Sigmoid colon (tissue), 7 donors: ENCODE data around the gene C1D. TPM values are rescaled to one million over a fixed set of nuclear protein-coding genes. Genes with fewer than 3 reads are reported as not detected.

Source experiments
- DNase-seq: peaks from one replicate; pipeline ENCODE4 v3.0.0-alpha.2; 2019
- H3K27ac ChIP-seq, 4 donors: fragments of 200-600 bp; sonication (generic); one replicate each; pipeline ENCODE4 v1.5.1; 2016 to 2019; ENCODE audit warnings: mild to moderate bottlenecking in 1 of 4
- H3K27me3 ChIP-seq, 3 donors: fragments of 200-600 bp; sonication (generic); one replicate each; pipeline ENCODE4 v1.5.1; 2019; ENCODE audit warnings: mild to moderate bottlenecking in 1 of 3
- H3K36me3 ChIP-seq, 4 donors: fragments of 200-600 bp; sonication (generic); one replicate each; pipeline ENCODE4 v1.5.1; 2016 to 2019
- H3K4me1 ChIP-seq, 4 donors: fragments of 200-600 bp; sonication (generic); one replicate each; pipeline ENCODE4 v1.5.1; 2017 to 2019
- H3K4me3 ChIP-seq, 4 donors: fragments of 200-600 bp; sonication (generic); one replicate each; pipeline ENCODE4 v1.5.1; 2017 to 2019; ENCODE audit warnings: mild to moderate bottlenecking in 2 of 4, moderate library complexity in 1 of 4
- H3K9me3 ChIP-seq, 4 donors: fragments of 200-600 bp in 3 of 4; sonication (generic) in 3 of 4; one replicate each; pipeline versions ENCODE4 v1.5.1 to v1.6.1; 2013 to 2019
- EP300 ChIP-seq, 4 donors: sonication (generic); formaldehyde crosslinking; IDR thresholded peaks; one replicate each; pipeline ENCODE4 v1.6.1; 2017; ENCODE audit warnings: antibody characterized with exemption in 4 of 4
- POLR2A ChIP-seq, 2 donors: fragments of 450-650 bp; IDR thresholded peaks; one replicate each; pipeline ENCODE4 v1.6.1; 2016; ENCODE audit warnings: antibody characterized with exemption in 2 of 2, mild to moderate bottlenecking in 2 of 2, moderate library complexity in 2 of 2
- POLR2AphosphoS5 ChIP-seq, 4 donors: sonication (generic); formaldehyde crosslinking; IDR thresholded peaks; one replicate each; pipeline ENCODE4 v1.6.1; 2017; ENCODE audit warnings: antibody characterized with exemption in 4 of 4
- WGBS, 2 donors: extraction: QIAGEN DNeasy Blood & Tissue Kit; methylation state at CpG; one replicate each; pipeline ENCODE4 v1.1.7; 2013; 5-methylcytosine and 5-hydroxymethylcytosine counted together
- intact Hi-C: fragments of 100-400 bp; cut with DNase I; formaldehyde crosslinking; loops from one replicate; pipeline ENCODE4 v1.15.1; 2023
- polyA plus RNA-seq, 3 donors: library from polyadenylated mRNA; stranded (reverse); fragments of 200-250 nt; gene quantifications; one replicate each; pipeline ENCODE4 v1.2.3, GENCODE V29; 2013
- total RNA-seq, 4 donors: library from RNA; depleted of rRNA; stranded (reverse); fragments of >200 nt; gene quantifications; one replicate each; pipeline ENCODE4 v1.1.0, GENCODE V29; 2016
- TF ChIP-seq, protein P1 (sequence below), 4 experiments: fragments of 450-650 bp in 3 of 4; fragments of 200-600 bp in 1 of 4; IDR thresholded peaks; one replicate each; pipeline ENCODE4 v1.5.1; 2016 to 2019; ENCODE audit warnings: antibody characterized with exemption in 4 of 4, mild to moderate bottlenecking in 3 of 4, moderate library complexity in 2 of 4
- donor health status: healthy with polysubstance abuse.
- donor health status: Bipolar disorder and iron deficiency.
- donor health status: healthy.

C1D gene
- total and polyA plus RNA-seq, 7 donors: 30.6 to 77.0 (median 40.0) TPM

- intact Hi-C loops: no loop called here
- no peak for DNase-seq
- peaks cover 0 to 5% (median 0%) of the 10 kb centered on the region in 4 donors for H3K9me3 ChIP-seq
- TF ChIP-seq, protein P1, sequence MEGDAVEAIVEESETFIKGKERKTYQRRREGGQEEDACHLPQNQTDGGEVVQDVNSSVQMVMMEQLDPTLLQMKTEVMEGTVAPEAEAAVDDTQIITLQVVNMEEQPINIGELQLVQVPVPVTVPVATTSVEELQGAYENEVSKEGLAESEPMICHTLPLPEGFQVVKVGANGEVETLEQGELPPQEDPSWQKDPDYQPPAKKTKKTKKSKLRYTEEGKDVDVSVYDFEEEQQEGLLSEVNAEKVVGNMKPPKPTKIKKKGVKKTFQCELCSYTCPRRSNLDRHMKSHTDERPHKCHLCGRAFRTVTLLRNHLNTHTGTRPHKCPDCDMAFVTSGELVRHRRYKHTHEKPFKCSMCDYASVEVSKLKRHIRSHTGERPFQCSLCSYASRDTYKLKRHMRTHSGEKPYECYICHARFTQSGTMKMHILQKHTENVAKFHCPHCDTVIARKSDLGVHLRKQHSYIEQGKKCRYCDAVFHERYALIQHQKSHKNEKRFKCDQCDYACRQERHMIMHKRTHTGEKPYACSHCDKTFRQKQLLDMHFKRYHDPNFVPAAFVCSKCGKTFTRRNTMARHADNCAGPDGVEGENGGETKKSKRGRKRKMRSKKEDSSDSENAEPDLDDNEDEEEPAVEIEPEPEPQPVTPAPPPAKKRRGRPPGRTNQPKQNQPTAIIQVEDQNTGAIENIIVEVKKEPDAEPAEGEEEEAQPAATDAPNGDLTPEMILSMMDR (IDR thresholded peaks at IDR 0.05): no peak
- no peak for TF ChIP-seq POLR2A (IDR thresholded peaks at IDR 0.05)
- 91 to 95% methylated on average over 22 of the region's 22 CpGs for WGBS, 2 donors
- no peaks in the 10 kb centered on the region for H3K36me3 ChIP-seq
- no peak overlapping the region for H3K4me3 ChIP-seq
- H3K27me3 ChIP-seq: no peaks in the 10 kb centered on the region
- no peaks in the 10 kb centered on the region for H3K4me1 ChIP-seq
- no peak overlapping the region for H3K27ac ChIP-seq
These were observed 38.4 kb downstream of the C1D start for GRCh38 chr2:68024450-68024849.

DNA sequence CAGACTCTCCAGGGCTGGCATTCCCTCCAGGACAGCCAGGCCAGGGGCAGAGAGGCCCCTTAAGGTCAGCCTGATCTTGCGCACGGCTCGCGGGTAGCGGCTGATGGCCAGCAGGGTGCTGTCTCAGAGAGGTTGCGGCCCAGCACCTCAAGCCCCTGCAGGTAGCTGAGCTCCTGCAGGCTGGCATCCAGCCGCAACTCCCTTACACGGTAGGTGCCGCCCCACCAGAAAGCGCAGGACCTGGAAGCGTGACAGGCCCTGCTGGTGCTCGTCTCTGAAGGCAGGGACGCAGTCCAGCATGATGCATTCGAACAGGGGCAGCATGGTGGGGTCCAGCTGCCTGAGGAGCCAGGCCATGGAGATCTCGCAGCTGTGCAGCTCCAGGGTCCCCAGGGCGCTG, 38.9 kb downstream of the C1D start:
- no peaks in the 10 kb centered on the region for H3K27me3 ChIP-seq
- H3K36me3 ChIP-seq: no peaks in the 10 kb centered on the region
- TF ChIP-seq EP300 (IDR thresholded peaks at IDR 0.05): no peak
- no peak for TF ChIP-seq POLR2AphosphoS5 (IDR thresholded peaks at IDR 0.05)
- no peak for TF ChIP-seq POLR2A (IDR thresholded peaks at IDR 0.05)
- TF ChIP-seq, protein P1 (IDR thresholded peaks at IDR 0.05): no peak
- no peak overlapping the region for H3K27ac ChIP-seq
- H3K4me1 ChIP-seq: no peaks in the 10 kb centered on the region
- peaks cover 0 to 5% (median 0%) of the 10 kb centered on the region in 4 donors for H3K9me3 ChIP-seq
- no peak overlapping the region for H3K4me3 ChIP-seq
- no peak for DNase-seq
- 91 to 95% methylated on average over 16 of the region's 16 CpGs for WGBS, 2 donors
- intact Hi-C loops: no loop called here

GRCh38 chr2:68018727-68019126, 44.1 kb downstream of the C1D start:
- 62 to 79% methylated on average over 4 of the region's 4 CpGs for WGBS, 2 donors
- no peaks in the 10 kb centered on the region for H3K4me1 ChIP-seq
- TF ChIP-seq POLR2AphosphoS5 (IDR thresholded peaks at IDR 0.05) (no peak), POLR2A (IDR thresholded peaks at IDR 0.05) (no peak), EP300 (IDR thresholded peaks at IDR 0.05) (no peak)
- TF ChIP-seq, protein P1 (IDR thresholded peaks at IDR 0.05): no peak

DNA sequence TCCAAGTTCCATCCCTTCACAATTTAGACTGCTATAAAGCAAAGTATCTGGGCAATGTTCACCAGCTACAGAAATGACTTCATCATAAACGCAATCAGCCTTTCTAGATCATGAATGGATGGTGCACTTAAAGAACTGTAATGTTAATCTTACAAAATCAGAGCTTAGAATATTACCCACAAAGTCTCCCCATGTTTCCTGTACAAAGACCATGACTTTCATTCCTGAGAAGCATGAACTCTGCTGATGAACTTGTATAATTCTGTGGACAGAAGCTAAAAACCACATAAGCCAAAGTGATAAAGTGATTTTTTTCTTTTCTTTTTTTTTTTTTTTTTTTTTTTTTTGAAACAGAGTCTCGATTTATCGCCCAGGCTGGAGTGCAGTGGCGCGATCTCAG, 53.3 kb downstream of the C1D start:
- H3K9me3 ChIP-seq: no peaks in the 10 kb centered on the region
- 67 to 84% methylated on average over 5 of the region's 5 CpGs for WGBS, 2 donors
- DNase-seq: no peak
- no peak overlapping the region for H3K27ac ChIP-seq
- TF ChIP-seq POLR2A (IDR thresholded peaks at IDR 0.05) (no peak), POLR2AphosphoS5 (IDR thresholded peaks at IDR 0.05) (no peak), EP300 (IDR thresholded peaks at IDR 0.05) (no peak)
- TF ChIP-seq, protein P1 (IDR thresholded peaks at IDR 0.05): no peak
- H3K27me3 ChIP-seq: no peaks in the 10 kb centered on the region
- H3K36me3 ChIP-seq: no peaks in the 10 kb centered on the region
- intact Hi-C loops: no loop called here
- H3K4me3 ChIP-seq: no peak overlapping the region
- no peaks in the 10 kb centered on the region for H3K4me1 ChIP-seq

More at GRCh38 chr2:68018727-68019126, 44.1 kb downstream of the C1D start:
- Histone ChIP-seq H3K27ac (no peak overlapping the region), H3K4me3 (no peak overlapping the region), H3K36me3 (no peaks in the 10 kb centered on the region), H3K27me3 (no peaks in the 10 kb centered on the region), H3K9me3 (no peaks in the 10 kb centered on the region)
- no peak for DNase-seq
- intact Hi-C loops: no loop called here

- WGBS, 2 donors: 79 to 81% methylated on average over 8 of the region's 8 CpGs
- TF ChIP-seq EP300 (IDR thresholded peaks at IDR 0.05) (no peak), POLR2A (IDR thresholded peaks at IDR 0.05) (no peak), POLR2AphosphoS5 (IDR thresholded peaks at IDR 0.05) (no peak)
- TF ChIP-seq, protein P1 (IDR thresholded peaks at IDR 0.05): no peak
- H3K9me3 ChIP-seq: no peaks in the 10 kb centered on the region
- no peaks in the 10 kb centered on the region for H3K27me3 ChIP-seq
- intact Hi-C loops: no loop called here
- no peak overlapping the region for H3K4me3 ChIP-seq
- DNase-seq: no peak
- no peaks in the 10 kb centered on the region for H3K4me1 ChIP-seq
- H3K27ac ChIP-seq: no peak overlapping the region
- H3K36me3 ChIP-seq: no peaks in the 10 kb centered on the region
These were observed 62.5 kb downstream of the C1D start for GRCh38 chr2:68000170-68000825.
